Natural killer cell treated with Interleukin-12 subunit alpha and Interleukin-12 subunit beta and Interleukin-15 and Interleukin-18, amount 100 ng/mL, for 72 hours (primary cell): ENCODE measurements around the gene INSR. TPM values are rescaled to one million over a fixed set of nuclear protein-coding genes. Genes with fewer than 3 reads are reported as not detected.
"Not testable (repeated sequence)": the region's sequence is repeated elsewhere in the genome, so short reads cannot be mapped to it uniquely, and the experiment has no call there.

Experiments
- ATAC-seq, 2 donors: fragments of 150-1000 bp; cut with Tn5 transposase in 1 of 2; sonication (Bioruptor Pico), chemical (Tn5 transposase) in 1 of 2; 2 replicates each; pipeline ENCODE4 v1.10.0; 2021
- DNase-seq: peaks from one replicate; pipeline ENCODE4 v3.0.0; 2022; ENCODE audit warnings: low spot score
- H3K27ac Mint-ChIP-seq, 2 donors: 1 replicate in 1 of 2; 2 replicates in 1 of 2; pipeline ENCODE4 v1.8.0; 2022; ENCODE audit warnings: mixed read lengths in 2 of 2, mild to moderate bottlenecking in 1 of 2, moderate library complexity in 1 of 2
- H3K27me3 Mint-ChIP-seq, 2 donors: 1 replicate in 1 of 2; 2 replicates in 1 of 2; pipeline ENCODE4 v1.8.0; 2022; ENCODE audit warnings: mixed read lengths in 2 of 2
- H3K36me3 Mint-ChIP-seq: one replicate; pipeline ENCODE4 v1.8.0; 2022; ENCODE audit warnings: mixed read lengths
- H3K4me1 Mint-ChIP-seq, 2 donors: 1 replicate in 1 of 2; 2 replicates in 1 of 2; pipeline ENCODE4 v1.8.0; 2022; ENCODE audit warnings: low read depth in 2 of 2, mixed read lengths in 2 of 2, mild to moderate bottlenecking in 1 of 2
- H3K4me3 Mint-ChIP-seq: one replicate; pipeline ENCODE4 v1.8.0; 2022; ENCODE audit warnings: mixed read lengths
- H3K9me3 Mint-ChIP-seq: 2 replicates; pipeline ENCODE4 v1.8.0; 2022; ENCODE audit warnings: mixed read lengths
- total RNA-seq, 2 donors: library from RNA; stranded (reverse); gene quantifications; one replicate each; pipeline ENCODE4 v1.2.3, GENCODE V29; 2022

INSR gene
- total RNA-seq, 2 donors from 2014 or later: 1.1 to 1.7 TPM

DNA sequence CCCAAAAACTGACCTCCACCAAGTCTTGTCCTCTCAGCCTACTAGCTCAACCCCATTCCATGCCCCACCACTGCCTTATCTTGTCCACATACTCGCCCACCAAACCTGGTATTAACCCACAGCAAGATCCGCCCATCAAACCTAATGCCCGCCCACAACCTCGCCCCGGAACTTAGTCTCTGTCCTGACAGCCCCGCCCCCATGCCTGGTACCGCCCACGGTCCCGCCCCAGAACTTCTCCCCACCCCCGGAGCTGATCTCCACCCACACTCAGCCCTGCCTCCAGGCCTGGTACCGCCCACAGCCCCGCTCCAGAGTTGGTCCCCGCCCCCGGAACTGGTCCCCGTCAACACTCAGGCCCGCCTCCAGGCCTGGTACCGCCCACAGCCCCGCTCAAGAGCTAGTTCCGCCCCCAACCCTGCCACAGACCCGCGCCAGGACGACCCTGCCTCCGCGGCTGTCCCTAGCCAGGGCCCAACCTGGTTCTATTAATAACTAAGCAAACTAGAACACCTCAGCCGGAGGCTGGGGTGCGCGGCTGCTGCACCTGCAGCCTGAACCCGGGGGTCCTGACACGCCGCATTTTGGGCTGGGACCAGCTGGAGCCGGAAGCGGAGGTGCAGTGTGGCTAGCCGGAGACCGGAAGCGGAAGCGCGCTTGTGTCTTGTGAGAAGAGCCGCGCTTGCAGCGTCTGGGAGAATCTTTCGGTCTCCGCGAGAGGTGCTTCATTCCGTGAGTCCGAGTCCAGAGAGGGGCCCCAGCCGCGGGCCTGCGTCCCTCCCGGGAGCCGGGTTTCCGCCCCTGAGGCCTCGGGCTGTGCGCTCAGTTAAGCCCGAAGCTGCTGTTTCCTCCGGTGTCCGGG lies 224.9 kb downstream of the INSR start, which contains the start of gene ZNF557:
ZNF557 (plus strand) TSS at position 662 of the 862 bp plus-strand sequence. CDS start 5,372 bp downstream, outside the sequence.
- peaks cover 11 to 12% of the 10 kb centered on the region in 2 donors for H3K4me1 Mint-ChIP-seq
- peak; percentile 99 to 100 for ATAC-seq
- peak within 1 kb of the TSS; percentile 91 for H3K4me3 Mint-ChIP-seq
- H3K9me3 Mint-ChIP-seq: no peaks in the 10 kb centered on the region
- DNase-seq: peak; percentile 99
- H3K27me3 Mint-ChIP-seq: no peaks in the 10 kb centered on the region
- H3K36me3 Mint-ChIP-seq: peaks cover 11% of the 10 kb centered on the region
- peak within 1 kb of the TSS; percentile 93 to 97 for H3K27ac Mint-ChIP-seq

DNA sequence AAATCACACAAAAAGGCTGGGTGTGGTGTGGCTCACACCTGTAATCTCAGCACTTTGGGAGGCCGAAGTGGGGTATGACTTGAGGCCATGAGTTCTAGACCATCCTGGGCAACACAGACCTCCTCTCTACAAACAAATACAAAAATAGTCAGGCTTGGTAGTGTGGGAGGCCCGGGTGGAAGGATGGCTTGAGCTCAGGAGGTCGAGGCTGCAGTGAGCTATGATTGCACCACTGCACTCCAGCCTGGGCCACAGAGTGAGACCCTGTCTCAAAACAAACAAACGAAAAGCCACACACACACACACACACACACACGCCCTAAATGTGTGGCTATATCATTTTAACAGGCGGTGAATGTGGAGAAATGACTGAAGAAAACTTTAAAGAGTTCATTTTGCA lies 225.6 kb downstream of the INSR start:
- H3K36me3 Mint-ChIP-seq: peaks cover 7% of the 10 kb centered on the region
- H3K4me3 Mint-ChIP-seq: peak overlapping the region; percentile 91
- H3K27me3 Mint-ChIP-seq: no peaks in the 10 kb centered on the region
- no peaks in the 10 kb centered on the region for H3K9me3 Mint-ChIP-seq
- peak overlapping the region; percentile 93 to 97 for H3K27ac Mint-ChIP-seq
- H3K4me1 Mint-ChIP-seq: peaks cover 10 to 12% of the 10 kb centered on the region in 2 donors
- no peak for ATAC-seq
- DNase-seq: no peak

DNA sequence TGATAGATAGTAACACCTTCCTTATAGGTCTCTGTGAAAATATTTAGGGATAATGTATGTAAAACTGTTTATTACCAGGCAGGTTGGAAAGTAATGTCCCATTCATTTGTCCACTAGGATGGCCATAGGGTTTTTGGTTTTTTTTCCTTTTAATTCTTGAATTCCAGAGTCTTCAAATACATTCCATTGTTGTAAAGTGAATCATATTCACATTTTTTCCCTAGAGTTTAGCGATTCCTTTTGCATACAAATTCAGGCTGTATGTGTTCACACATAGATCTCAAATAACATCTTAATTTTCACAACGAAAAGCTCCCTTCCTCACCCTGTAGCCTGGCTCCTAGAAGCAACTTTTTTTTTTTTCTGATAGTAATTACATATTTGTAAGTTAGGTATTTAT lies 226.5 kb downstream of the INSR start:
- Mint-ChIP-seq H3K4me1 (peaks cover 9 to 12% of the 10 kb centered on the region in 2 donors), H3K4me3 (no peak overlapping the region), H3K9me3 (no peaks in the 10 kb centered on the region), H3K36me3 (peaks cover 6% of the 10 kb centered on the region), H3K27me3 (no peaks in the 10 kb centered on the region), H3K27ac (no peak overlapping the region)
- DNase-seq (no peak), ATAC-seq (no peak)

DNA sequence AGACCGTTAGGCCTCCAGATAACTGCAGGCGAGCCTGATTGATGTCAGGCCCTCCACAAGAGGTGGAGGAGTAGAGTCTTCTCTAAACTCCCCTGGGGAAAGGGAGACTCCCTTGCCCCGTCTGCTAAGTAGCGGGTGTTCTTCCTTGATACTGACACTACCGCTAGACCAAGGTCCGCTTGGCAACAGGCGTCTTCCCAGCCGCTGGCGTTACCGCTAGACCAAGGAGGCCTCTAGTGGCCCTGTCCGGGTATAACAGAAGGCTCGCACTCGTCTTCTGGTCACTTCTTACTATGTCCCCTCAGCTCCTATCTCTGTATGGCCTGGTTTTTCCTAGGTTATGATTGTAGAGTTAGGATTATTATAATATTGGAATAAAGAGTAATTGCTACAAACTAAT lies 227.1 kb downstream of the INSR start:
- H3K36me3 Mint-ChIP-seq, H3K27ac Mint-ChIP-seq, ATAC-seq, H3K4me1 Mint-ChIP-seq, H3K4me3 Mint-ChIP-seq, H3K9me3 Mint-ChIP-seq, DNase-seq, H3K27me3 Mint-ChIP-seq: not testable (repeated sequence)

DNA sequence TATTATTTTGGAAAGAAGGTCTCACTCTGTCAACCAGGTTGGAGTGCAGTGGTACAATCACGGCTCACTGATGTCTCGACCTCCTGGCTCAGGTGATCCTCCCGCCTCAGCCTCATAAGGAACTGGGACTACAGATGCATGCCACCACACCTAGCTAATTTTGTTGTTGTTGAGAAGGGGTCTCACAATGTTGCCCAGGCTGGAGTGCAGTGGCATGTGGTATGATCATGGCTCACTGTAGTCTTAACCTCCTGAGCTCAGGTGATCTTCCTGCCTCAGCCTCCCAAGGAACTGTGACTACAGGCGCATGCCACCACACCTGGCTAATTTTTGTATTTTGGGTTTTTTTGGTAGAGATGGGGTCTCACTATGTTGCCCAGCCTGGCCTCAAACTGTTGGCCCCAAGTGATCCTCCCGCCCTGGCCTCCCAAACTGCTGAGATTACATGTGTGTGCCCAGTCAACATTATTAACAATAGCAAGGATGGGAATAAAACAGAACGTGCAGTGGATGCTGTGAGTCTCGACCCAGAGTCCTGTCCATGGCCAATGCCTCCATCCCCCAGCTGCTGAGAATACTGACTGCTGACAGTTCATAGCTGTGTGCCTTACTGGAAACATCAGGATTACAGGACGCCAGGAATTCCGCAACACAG lies 230.3 kb downstream of the INSR start:
- ATAC-seq: peak in 1 of 2 donors; percentile 64
- no peaks in the 10 kb centered on the region for H3K9me3 Mint-ChIP-seq
- no peaks in the 10 kb centered on the region for H3K36me3 Mint-ChIP-seq
- H3K4me3 Mint-ChIP-seq: no peak overlapping the region
- no peak overlapping the region for H3K27ac Mint-ChIP-seq
- H3K27me3 Mint-ChIP-seq: no peaks in the 10 kb centered on the region
- H3K4me1 Mint-ChIP-seq: peaks cover 2 to 3% of the 10 kb centered on the region in 2 donors
- no peak for DNase-seq

DNA sequence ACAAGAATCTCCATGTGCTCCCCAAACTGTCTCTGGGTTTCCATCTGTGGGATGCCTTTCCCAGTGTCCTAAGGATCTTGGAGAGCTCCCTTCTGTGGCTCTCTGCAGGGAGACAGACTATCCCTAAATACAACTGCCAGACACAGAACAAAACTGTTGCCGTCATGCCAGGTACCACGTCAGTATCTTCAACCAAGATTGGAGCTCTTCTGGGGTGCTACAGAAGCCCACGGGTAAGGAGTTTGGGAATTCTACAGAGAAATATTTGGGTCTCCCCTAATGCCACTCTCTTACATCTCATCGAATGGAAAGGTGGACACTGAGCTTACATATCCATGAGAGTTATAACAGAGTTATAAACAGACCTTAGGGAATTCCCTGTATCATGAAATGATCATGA lies 230.9 kb downstream of the INSR start:
- peak in 1 of 2 donors; percentile 32 for ATAC-seq
- Mint-ChIP-seq H3K4me1 (no peaks in the 10 kb centered on the region), H3K9me3 (no peaks in the 10 kb centered on the region), H3K36me3 (no peaks in the 10 kb centered on the region), H3K27me3 (no peaks in the 10 kb centered on the region), H3K27ac (no peak overlapping the region), H3K4me3 (no peak overlapping the region)
- DNase-seq: no peak

Other genes starting within 250 kb of the INSR start
- gene MBD3L2, start 245.1 kb downstream of the INSR start, total RNA-seq: not detected
- gene MBD3L3, start 235.7 kb downstream of the INSR start, total RNA-seq: not detected
- 10 to 100 TPM; 14.0 to 17.3 TPM for gene ZNF557, start 224.7 kb downstream of the INSR start, total RNA-seq
- 10 to 100 TPM; 42.3 to 56.3 TPM for gene ARHGEF18, start 54.5 kb upstream of the INSR start, total RNA-seq
- gene PEX11G, start 194.6 kb upstream of the INSR start, total RNA-seq: 1 to 10 TPM; 1.2 to 1.4 TPM
- gene ZNF358, start 221.7 kb upstream of the INSR start, total RNA-seq: 10 to 100 TPM; 10.2 to 15.6 TPM
- gene MCOLN1, start 228.2 kb upstream of the INSR start, total RNA-seq: 10 to 100 TPM; 26.0 to 41.2 TPM
- gene PNPLA6, start 241.3 kb upstream of the INSR start, total RNA-seq: 100 to 1,000 TPM; 259 to 369 TPM